Measurements from ENCODE around the gene LAGE3. TPM values are rescaled to one million over a fixed set of nuclear protein-coding genes. Genes with fewer than 3 reads are reported as not detected.

The LAGE3 gene
- total and polyA plus RNA-seq, 10 of the 15 experiments (the other 5 are each of a cell fraction or from before 2014, with no cell fraction given): 5.3 to 63.7 (median 19.7) TPM

DNA sequence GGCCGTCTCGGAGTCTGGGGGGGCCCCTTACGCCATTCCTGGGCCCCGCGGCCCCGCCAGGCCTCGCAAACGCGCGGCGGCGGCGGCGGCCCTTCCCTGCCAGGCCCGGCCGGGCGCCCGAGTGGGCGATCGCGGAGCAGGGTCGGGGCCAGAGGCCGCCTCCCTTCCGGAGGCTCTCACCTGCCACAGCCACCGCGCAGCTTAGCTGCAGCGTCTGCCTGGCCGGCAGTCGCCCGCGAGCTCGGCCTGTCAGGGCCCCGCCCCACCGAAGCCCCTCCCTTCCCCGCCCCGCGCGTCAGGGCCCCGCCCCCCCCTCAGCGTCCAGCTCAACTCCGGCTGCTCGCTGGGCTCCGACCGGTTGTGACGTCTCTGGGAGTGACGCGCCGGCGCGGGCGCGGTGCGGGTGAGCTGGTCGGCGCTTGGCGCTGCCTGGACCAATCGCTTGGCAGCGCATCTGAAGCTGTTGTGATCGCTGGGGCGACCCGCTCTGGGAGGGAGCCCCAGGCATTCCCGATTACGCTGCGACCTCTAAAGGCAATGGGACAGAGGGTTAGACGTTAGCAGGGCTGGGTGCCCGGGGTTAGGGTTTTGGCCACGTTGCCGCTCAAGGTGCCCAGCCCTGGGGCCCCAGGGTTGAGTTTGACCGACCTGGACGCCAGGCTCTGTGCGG is 11.5 kb upstream of the LAGE3 start, which contains the start of gene SLC10A3 (continued):
- TF ChIP-seq PML (IDR thresholded peaks at IDR 0.05; ENCODE audit: low read length) (peak; percentile 57; the same call in 1 of the 2 replicates), SMC3 (IDR thresholded peaks at IDR 0.05; ENCODE audit: borderline replicate concordance, low read length) (no peak), SP1 (IDR thresholded peaks at IDR 0.05; ENCODE audit: low read depth, low read length) (no peak), NFIC (IDR thresholded peaks at IDR 0.05; ENCODE audit: low read depth, low read length) (no peak), SMAD1 (IDR thresholded peaks at IDR 0.05; ENCODE audit: low read depth, partially characterized antibody) (no peak), MEF2A (IDR thresholded peaks at IDR 0.05; ENCODE audit: insufficient read depth, low read depth, low read length) (no peak), BMI1 (IDR thresholded peaks at IDR 0.05; ENCODE audit: borderline replicate concordance) (no peak), PAX8 (IDR thresholded peaks at IDR 0.05) (no peak), BHLHE40 (IDR thresholded peaks at IDR 0.05; ENCODE audit: borderline replicate concordance in 1 of 2, low read depth in 2 of 2, low read length in 1 of 2) (peak in 1 of 2 experiments; percentile 44; a peak in 1 of 4 replicates), BRCA1 (IDR thresholded peaks at IDR 0.05; ENCODE audit: low read depth, low read length) (no peak), SREBF2 (IDR thresholded peaks at IDR 0.05; ENCODE audit: low read length) (no peak), MTA3 (IDR thresholded peaks at IDR 0.05; ENCODE audit: borderline replicate concordance, low read length) (no peak), ZNF217 (IDR thresholded peaks at IDR 0.05) (no peak), HDAC6 (IDR thresholded peaks at IDR 0.05; ENCODE audit: unreplicated experiment) (no peak), MTA2 (IDR thresholded peaks at IDR 0.05; ENCODE audit: low read depth) (no peak)
- TF ChIP-seq, protein P1, sequence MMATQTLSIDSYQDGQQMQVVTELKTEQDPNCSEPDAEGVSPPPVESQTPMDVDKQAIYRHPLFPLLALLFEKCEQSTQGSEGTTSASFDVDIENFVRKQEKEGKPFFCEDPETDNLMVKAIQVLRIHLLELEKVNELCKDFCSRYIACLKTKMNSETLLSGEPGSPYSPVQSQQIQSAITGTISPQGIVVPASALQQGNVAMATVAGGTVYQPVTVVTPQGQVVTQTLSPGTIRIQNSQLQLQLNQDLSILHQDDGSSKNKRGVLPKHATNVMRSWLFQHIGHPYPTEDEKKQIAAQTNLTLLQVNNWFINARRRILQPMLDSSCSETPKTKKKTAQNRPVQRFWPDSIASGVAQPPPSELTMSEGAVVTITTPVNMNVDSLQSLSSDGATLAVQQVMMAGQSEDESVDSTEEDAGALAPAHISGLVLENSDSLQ (IDR thresholded peaks at IDR 0.05): peak; percentile 75
- TF ChIP-seq, protein P2, sequence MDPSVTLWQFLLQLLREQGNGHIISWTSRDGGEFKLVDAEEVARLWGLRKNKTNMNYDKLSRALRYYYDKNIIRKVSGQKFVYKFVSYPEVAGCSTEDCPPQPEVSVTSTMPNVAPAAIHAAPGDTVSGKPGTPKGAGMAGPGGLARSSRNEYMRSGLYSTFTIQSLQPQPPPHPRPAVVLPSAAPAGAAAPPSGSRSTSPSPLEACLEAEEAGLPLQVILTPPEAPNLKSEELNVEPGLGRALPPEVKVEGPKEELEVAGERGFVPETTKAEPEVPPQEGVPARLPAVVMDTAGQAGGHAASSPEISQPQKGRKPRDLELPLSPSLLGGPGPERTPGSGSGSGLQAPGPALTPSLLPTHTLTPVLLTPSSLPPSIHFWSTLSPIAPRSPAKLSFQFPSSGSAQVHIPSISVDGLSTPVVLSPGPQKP (IDR thresholded peaks at IDR 0.05; ENCODE audit: low read depth, low read length): no peak
- TF ChIP-seq, protein P3, sequence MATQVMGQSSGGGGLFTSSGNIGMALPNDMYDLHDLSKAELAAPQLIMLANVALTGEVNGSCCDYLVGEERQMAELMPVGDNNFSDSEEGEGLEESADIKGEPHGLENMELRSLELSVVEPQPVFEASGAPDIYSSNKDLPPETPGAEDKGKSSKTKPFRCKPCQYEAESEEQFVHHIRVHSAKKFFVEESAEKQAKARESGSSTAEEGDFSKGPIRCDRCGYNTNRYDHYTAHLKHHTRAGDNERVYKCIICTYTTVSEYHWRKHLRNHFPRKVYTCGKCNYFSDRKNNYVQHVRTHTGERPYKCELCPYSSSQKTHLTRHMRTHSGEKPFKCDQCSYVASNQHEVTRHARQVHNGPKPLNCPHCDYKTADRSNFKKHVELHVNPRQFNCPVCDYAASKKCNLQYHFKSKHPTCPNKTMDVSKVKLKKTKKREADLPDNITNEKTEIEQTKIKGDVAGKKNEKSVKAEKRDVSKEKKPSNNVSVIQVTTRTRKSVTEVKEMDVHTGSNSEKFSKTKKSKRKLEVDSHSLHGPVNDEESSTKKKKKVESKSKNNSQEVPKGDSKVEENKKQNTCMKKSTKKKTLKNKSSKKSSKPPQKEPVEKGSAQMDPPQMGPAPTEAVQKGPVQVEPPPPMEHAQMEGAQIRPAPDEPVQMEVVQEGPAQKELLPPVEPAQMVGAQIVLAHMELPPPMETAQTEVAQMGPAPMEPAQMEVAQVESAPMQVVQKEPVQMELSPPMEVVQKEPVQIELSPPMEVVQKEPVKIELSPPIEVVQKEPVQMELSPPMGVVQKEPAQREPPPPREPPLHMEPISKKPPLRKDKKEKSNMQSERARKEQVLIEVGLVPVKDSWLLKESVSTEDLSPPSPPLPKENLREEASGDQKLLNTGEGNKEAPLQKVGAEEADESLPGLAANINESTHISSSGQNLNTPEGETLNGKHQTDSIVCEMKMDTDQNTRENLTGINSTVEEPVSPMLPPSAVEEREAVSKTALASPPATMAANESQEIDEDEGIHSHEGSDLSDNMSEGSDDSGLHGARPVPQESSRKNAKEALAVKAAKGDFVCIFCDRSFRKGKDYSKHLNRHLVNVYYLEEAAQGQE (IDR thresholded peaks at IDR 0.05; ENCODE audit: low read depth, low read length): no peak
- TF ChIP-seq, protein P4, sequence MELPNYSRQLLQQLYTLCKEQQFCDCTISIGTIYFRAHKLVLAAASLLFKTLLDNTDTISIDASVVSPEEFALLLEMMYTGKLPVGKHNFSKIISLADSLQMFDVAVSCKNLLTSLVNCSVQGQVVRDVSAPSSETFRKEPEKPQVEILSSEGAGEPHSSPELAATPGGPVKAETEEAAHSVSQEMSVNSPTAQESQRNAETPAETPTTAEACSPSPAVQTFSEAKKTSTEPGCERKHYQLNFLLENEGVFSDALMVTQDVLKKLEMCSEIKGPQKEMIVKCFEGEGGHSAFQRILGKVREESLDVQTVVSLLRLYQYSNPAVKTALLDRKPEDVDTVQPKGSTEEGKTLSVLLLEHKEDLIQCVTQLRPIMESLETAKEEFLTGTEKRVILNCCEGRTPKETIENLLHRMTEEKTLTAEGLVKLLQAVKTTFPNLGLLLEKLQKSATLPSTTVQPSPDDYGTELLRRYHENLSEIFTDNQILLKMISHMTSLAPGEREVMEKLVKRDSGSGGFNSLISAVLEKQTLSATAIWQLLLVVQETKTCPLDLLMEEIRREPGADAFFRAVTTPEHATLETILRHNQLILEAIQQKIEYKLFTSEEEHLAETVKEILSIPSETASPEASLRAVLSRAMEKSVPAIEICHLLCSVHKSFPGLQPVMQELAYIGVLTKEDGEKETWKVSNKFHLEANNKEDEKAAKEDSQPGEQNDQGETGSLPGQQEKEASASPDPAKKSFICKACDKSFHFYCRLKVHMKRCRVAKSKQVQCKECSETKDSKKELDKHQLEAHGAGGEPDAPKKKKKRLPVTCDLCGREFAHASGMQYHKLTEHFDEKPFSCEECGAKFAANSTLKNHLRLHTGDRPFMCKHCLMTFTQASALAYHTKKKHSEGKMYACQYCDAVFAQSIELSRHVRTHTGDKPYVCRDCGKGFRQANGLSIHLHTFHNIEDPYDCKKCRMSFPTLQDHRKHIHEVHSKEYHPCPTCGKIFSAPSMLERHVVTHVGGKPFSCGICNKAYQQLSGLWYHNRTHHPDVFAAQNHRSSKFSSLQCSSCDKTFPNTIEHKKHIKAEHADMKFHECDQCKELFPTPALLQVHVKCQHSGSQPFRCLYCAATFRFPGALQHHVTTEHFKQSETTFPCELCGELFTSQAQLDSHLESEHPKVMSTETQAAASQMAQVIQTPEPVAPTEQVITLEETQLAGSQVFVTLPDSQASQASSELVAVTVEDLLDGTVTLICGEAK (IDR thresholded peaks at IDR 0.05; ENCODE audit: borderline replicate concordance): no peak
- TF ChIP-seq, protein P5, sequence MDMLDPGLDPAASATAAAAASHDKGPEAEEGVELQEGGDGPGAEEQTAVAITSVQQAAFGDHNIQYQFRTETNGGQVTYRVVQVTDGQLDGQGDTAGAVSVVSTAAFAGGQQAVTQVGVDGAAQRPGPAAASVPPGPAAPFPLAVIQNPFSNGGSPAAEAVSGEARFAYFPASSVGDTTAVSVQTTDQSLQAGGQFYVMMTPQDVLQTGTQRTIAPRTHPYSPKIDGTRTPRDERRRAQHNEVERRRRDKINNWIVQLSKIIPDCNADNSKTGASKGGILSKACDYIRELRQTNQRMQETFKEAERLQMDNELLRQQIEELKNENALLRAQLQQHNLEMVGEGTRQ (IDR thresholded peaks at IDR 0.05; ENCODE audit: borderline replicate concordance, low read depth, low read length): no peak

All from GM12878 (cell line).